Breast epithelium (tissue), 3 donors: ENCODE measurements around the gene HOXC13.

Source experiments
- CTCF ChIP-seq, 3 donors: fragments of 450-650 bp; IDR thresholded peaks; one replicate each; pipeline ENCODE4 v1.5.1; 2016 to 2017; ENCODE audit warnings: antibody characterized with exemption in 3 of 3, mild to moderate bottlenecking in 3 of 3, moderate library complexity in 3 of 3
- POLR2A ChIP-seq: fragments of 450-650 bp; IDR thresholded peaks from one replicate; pipeline ENCODE4 v1.6.1; 2016; ENCODE audit warnings: antibody characterized with exemption, mild to moderate bottlenecking, moderate library complexity
- POLR2AphosphoS5 ChIP-seq, 3 donors: sonication (generic); formaldehyde crosslinking; IDR thresholded peaks; one replicate each; pipeline ENCODE4 v1.6.1; 2017; ENCODE audit warnings: antibody characterized with exemption in 3 of 3

GRCh38 chr12:53980104-53980801 is 41.6 kb downstream of the HOXC13 start:
- no peak for TF ChIP-seq POLR2AphosphoS5 (IDR thresholded peaks at IDR 0.05)
- no peak for TF ChIP-seq CTCF (IDR thresholded peaks at IDR 0.05)
- no peak for TF ChIP-seq POLR2A
